Measurements from ENCODE around the gene PLD6. TPM values are rescaled to one million over a fixed set of nuclear protein-coding genes. Genes with fewer than 3 reads are reported as not detected.
"Not testable (repeated sequence)": the region's sequence is repeated elsewhere in the genome, so short reads cannot be mapped to it uniquely, and the experiment has no call there.

The PLD6 gene
- total RNA-seq, 2 donors from 2014 or later: 2.9 to 4.4 TPM

DNA sequence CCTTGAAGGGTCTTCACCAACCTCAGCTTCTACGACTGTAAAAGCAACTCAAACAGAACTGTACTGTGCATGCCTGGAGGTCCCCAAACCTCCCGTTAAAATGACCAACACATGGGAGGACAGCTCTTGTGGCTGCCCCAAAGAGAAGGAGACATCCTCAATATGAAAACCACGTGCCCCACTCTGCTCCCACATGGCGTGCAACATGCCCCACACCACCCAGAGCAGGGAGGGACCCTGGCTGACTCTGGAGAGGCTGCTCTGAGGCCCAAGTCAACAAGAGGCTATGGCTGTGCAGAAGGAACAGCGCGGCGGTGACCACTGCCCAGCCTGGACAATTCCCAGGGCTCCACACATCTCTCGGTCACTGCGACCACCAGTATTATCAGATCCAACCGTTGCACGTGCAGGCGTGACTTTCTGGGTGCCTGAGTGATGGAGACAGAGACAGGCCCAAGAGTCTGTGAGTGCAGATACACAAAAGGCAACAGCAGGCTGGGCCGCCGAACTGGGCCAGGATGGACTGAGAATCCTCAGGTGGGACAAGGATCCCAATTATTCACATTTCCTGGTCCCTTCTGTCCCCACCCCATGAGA lies 1.4 kb downstream of the PLD6 start:
- no peak for DNase-seq (ENCODE audit: low spot score)
- intact Hi-C loops (cut with DNase I): loop anchor here (5.0 to 10.0 kb wide), 2 partner anchors 33 to 200 kb away; partner anchors contain the start of gene FLCN (in 1 of the 2)

DNA sequence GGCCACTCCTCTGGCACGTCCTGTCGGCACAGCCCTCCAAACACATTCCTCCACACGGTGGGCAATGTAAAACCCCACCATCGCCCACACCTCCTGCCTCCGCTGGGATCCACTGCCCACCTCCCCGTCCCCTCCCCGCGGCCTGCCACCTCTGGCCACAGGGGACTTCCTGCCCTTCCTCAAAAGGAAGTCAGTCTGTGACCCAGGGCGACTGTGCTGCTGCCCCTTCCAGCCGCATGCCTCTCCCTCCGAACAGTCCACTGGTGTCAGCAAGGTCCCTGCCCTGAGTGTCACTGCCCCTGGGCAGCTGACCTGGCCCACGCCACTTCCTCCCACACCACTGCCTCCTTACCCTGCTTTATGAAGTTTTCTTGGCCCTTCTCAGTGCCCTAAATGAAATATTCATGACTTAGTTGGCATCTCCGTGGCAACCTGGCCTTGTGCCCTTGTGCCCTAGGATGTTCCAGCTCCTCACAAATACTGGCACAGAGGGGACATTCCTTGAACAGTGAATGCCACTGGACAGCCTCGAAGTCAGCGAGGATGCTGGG lies 2.0 kb downstream of the PLD6 start:
- intact Hi-C loops (cut with DNase I): loop anchor here (5.0 to 10.0 kb wide), 2 partner anchors 33 to 199 kb away; partner anchors contain the start of gene FLCN (in 1 of the 2)
- no peak for DNase-seq (ENCODE audit: low spot score)

DNA sequence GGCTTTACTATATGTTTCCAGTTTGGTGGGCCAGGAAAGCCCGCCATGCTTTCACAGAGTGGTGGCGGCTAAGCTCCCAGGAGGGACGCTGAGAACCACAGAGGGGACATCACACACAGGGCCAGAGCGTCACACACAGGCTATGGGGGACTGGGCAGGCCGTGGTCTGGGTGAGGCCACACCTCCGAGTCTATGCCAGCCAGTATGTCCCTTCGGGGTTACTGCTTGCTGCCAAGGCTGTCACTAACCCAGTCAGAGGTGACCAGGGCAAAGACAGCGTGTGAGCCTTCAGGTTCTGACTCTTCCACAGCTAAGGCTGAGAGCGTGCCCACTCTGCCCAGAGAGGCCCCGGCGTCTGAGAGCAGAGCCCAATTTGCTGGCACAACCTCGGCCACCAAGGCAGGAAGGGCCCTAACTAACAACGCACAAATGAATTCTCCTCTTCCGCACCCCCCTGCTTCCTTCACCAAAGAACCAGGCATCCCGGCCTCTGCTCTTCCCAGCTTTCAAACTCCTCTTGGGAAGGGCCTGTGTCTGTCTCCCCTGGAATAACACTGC lies 2.9 kb downstream of the PLD6 start:
- intact Hi-C loops (cut with DNase I): loop anchor here (5.0 to 10.0 kb wide), 2 partner anchors 34 to 198 kb away; partner anchors contain the start of gene FLCN (in 1 of the 2)

DNA sequence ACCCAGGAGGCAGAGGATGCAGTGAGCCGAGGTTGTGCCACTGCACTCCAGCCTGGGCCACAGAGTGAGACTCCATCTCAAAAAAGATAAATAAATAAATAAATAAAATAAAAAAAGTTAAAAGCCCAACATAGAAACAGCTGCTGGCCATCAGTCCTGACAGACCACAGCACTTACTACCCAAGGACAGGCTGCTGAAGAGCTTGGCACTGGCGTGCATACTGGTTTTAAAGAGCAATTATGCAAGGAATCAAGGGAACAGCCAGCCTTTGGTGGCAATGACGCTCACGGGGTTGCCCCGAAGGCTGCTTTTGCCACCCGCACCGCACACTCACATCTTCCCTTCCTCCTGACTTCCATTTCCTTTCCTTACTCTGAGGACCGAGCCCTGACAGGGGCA lies 4.2 kb downstream of the PLD6 start:
- DNase-seq (ENCODE audit: low spot score): no peak
- intact Hi-C loops (cut with DNase I): loop anchor here (5.0 to 10.0 kb wide), 2 partner anchors 35 to 197 kb away; partner anchors contain the start of gene FLCN (in 1 of the 2)

More for the DNA sequence above, 2.9 kb downstream of the PLD6 start:
- DNase-seq (ENCODE audit: low spot score): no peak

DNA sequence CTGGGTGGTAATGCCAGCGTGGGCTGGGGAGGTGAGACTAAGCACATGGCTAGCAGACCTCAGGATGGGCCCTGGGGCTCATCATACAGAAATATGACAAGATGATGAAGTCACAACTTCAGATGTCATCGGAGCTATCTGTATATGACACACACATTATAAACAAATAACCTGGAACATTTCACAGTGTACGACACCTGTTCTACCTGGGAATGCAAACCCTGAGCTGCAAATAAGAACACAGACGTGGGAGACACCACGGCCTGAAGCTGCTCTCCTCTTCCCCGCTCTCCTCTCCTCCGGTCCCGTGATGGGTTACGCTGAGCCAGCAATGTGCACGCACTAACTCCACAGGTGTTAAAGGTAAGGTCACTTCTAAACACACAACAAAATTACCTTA lies 4.9 kb downstream of the PLD6 start:
- intact Hi-C loops (cut with DNase I): loop anchor here (5.0 to 10.0 kb wide), 2 partner anchors 36 to 196 kb away; partner anchors contain the start of gene FLCN (in 1 of the 2)
- no peak for DNase-seq (ENCODE audit: low spot score)

DNA sequence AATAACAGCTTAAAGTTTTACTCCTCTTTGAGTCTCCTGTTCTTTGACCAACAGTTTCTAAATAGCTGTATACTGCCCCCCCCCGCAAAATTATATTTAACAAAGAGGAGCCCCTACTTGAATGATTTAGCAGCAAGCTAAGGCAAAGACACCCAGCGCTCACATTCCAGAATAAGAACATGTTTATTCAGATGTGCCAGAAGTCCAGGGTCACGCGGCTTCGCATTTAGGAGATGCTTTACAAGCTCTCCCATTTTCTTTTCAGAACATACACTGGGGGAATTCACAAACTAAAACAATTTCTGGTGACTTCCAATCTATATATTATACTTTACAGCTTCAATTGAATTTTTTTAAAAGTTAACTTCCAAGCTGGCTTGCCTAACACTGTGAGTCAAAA lies 5.3 kb downstream of the PLD6 start:
- DNase-seq (ENCODE audit: low spot score): no peak
- intact Hi-C loops (cut with DNase I): loop anchor here (5.0 to 10.0 kb wide), 2 partner anchors 36 to 196 kb away; partner anchors contain the start of gene FLCN (in 1 of the 2)

DNA sequence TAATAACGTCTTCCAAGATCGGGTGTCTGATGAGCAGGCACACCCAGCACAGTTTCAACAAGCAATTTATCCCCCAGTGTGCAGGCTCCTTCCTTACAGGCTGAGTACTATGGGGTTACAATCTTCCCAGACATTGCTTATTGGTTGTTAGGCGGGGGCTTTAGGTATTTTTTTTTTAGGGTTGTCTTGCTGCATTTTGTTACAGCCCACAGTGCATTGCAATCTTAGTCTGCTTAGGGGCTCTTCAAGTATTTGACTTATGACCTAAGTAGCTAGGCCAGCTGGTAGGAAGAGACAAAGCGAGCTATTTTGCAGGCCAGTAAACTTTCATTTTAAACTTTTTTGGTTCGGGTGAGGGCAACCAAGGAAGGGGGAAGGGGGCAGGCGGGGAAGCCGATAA lies 5.8 kb downstream of the PLD6 start:
- intact Hi-C loops (cut with DNase I): loop anchor here (5.0 to 10.0 kb wide), 2 partner anchors 37 to 196 kb away; partner anchors contain the start of gene FLCN (in 1 of the 2)
- DNase-seq (ENCODE audit: low spot score): no peak

DNA sequence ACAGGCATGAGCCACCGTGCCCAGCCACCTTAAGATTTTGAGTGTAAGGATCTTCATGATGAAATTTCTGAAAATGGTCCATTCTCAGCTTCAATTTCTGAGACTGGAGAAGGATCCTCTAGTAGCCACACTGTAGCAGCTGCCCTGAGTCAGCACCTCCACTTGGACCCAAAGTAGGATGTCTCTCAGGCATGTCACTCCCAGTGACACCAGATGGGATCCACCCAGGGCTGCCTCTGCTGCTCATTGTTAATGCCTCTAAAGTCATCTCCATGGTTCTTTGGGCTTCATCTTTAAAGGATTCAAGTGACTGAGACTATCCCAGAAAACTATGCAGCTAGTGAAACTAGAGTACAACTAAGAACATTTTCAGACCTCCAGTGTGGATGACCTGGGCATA lies 7.9 kb downstream of the PLD6 start:
- DNase-seq (ENCODE audit: low spot score): no peak
- intact Hi-C loops (cut with DNase I): no loop called here

DNA sequence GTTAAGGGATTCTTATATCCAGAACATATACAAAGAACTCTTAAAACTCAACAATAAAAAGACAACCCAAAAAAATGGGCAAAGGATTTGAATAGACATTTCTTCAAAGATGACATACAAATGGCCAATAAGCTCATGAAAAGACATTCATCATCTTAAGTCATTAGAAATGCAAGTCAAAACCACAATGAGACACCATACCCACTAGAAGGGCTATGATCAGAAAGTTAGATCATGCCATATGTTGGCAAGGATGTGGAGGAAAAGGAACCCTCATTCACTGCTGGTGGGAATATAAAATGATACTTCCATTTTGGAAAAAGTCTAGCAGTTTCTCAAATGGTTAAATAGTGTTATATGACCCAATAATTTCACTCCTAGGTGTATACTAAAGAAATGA lies 9.4 kb downstream of the PLD6 start:
- no peak for DNase-seq (ENCODE audit: low spot score)
- intact Hi-C loops (cut with DNase I): no loop called here

DNA sequence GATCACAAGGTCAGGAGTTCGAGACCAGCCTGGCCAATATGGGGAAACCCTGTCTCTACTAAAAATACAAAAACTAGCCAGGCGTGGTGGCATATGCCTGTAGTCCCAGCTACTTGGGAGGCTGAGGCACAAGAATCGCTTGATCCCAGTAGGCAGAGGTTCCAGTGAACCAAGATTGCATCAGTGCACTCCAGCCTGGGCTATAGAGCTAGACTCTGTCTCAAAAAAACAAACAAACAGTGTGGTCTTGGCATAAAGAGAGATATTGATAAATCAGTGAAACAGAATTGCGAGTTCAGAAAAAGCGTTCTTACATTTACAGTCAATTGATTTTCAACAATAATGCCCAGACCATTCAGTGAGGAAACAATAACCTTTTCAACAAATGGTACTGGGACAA lies 10.7 kb downstream of the PLD6 start:
- intact Hi-C loops (cut with DNase I); DNase-seq (ENCODE audit: low spot score): not testable (repeated sequence)

DNA sequence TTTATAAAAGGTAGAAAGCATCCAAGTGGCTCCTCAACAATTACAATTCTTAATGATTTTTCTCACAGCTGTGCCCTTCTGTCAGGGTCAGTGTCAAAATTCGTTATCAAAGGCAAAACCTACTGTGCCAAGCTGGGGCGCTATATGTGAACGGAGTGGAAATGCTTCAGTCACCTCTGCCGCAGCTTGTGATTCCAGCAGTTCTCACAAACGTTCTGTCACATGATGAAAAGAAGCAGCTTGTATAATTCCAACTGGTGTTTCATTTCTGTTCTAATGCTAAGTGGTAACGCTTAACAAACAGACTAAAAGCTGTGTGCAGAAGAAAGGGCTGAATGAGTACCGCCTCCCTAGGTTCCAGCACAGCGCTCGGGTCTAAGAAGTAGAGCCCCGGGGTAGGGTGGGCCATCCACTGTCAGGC lies 14.2 kb downstream of the PLD6 start:
- intact Hi-C loops (cut with DNase I): no loop called here
- no peak for DNase-seq (ENCODE audit: low spot score)

DNA sequence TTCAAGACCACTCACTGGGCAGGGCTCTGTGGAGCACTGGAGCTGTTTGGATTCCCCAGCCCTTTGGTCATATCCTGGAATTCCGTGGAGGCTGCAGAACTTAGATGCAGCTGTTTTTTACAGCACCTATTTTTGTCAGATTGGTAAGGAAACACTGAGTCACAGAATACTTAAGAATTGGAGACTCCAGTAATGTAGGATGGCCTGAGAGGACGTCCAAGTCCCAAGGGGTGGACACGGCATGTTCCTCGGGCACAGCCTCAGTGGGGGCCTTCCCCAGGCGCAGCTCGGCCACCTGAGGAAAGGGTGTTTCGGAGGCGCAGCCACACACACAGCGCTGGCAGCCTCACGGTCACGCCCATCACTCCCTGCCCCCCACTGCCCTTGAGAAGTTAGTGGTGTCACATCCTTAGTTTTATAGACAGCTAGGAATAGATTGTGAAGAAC lies 14.8 kb downstream of the PLD6 start:
- intact Hi-C loops (cut with DNase I): no loop called here
- DNase-seq (ENCODE audit: low spot score): no peak

DNA sequence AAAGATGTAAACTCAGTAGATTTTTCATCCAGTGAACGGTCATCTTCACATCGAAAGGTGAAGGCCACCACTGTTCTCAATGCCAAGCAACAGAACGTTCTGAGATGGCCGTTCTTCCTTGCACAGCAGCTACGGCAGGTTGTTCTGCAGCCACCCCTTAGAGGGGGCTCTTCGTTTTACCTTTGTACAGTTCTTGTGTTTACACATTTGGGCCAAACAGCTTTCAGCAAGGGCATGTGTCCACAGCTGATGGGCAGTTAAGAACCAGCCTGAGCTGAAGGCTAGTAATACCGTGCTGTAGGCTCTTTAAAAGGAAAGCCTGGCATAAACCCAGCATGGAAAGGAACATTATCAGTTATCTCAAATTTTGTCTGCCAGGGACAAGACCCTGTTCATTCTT lies 15.9 kb downstream of the PLD6 start:
- intact Hi-C loops (cut with DNase I): no loop called here
- no peak for DNase-seq (ENCODE audit: low spot score)

DNA sequence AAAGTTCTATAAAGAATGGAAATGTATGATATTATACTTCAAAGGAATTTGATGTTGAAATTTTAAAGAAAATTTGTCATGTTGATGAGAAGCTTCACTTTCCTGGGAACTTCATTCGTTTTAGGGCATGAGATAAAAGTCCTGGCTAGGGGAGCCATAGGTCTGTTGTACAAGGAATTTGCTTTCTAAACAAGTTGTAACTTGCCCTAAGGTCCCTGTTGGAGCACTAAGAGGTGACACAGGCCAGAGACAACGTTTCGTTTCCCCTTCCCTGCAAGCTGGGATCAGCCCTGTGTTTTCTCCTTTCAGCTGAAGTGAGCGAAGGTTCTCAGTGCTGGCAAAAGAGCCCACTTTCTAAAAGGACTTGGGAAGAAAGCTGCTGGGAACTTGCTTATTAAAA lies 16.6 kb downstream of the PLD6 start:
- intact Hi-C loops (cut with DNase I): no loop called here
- DNase-seq (ENCODE audit: low spot score): no peak

DNA sequence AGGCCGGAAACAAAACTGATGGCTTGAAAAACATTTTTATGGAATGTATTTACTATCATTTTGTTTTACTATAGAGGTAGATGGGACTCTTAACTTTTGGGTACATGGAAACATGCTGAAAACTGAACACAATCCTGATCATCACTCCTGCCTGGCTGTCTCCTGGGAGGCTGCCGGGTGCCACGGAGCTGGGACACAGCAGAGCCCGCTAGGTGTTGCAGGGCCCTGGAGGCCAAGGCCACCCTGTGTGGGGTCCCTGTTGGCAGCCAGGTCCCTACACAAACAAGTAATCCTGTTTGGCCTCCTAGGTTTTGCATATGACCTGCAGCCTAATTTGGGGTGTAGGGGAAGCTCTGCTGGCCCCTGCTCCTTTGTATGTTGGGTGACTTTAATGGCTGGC lies 17.5 kb downstream of the PLD6 start:
- intact Hi-C loops (cut with DNase I): no loop called here
- no peak for DNase-seq (ENCODE audit: low spot score)

DNA sequence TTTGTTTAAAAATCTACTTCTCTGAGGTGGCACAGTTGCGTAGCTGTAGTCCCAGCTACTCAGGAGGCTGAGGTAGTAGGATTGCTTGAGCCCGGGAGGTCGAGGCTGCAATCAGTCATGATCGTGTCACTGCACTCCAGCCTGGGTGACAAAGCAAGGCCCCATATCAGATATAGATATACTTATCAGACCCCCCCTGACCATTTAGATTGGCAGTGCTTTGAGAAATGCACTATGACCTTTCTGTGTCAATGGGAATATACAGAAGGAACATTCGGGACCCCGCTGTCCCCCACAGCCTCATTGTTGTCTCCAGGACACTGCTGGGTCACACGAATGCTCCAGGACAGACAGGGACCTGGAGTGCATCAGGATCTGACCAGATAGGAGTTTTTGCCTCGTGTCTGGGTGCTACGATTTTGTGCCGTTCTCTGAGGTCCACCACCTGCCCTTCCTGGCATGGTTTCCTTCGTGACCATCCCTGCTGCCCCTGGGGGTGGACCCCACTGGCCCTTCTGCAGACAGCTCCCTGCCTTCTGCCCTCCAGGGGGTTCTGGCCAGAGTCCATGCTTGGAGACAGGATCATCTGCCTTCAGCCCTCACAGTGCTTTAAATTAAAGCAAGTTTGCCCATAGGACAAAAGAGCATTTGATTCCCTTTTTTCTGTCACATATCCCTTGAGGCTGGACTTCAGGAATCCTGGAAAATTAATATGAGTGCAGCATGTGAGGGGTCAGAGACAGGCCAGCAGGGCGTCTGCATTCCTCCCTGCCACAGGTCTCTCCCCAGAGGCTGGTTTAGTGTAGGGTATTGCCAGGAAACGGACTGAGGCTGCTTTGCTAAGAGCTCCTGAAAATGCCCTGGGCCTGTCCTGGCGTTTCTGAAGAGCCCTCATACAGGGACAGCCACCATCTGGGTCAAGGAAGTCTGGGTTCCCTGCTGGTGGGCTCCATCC lies 19.3 kb downstream of the PLD6 start:
- DNase-seq (ENCODE audit: low spot score): no peak
- intact Hi-C loops (cut with DNase I): no loop called here

DNA sequence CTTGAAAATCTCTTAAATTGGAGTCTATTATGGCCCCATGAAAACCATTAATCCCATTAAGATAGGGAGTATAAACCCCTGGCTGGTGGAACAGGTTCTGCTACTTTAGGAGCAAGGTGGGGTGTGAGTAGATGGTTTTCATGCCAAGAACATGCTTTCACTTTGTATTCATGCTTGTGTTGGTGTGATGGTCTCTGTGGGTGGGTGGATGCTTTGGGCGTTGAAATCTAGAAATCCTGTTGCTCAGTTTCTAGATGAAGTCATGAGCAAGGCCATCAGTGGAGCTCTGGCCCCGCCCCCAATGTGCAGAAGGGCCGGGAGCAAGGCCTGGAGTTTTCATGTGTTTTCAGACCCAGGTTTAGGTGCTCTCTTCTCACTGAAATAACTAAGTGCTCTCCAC lies 20.1 kb downstream of the PLD6 start:
- DNase-seq (ENCODE audit: low spot score): no peak
- intact Hi-C loops (cut with DNase I): no loop called here

DNA sequence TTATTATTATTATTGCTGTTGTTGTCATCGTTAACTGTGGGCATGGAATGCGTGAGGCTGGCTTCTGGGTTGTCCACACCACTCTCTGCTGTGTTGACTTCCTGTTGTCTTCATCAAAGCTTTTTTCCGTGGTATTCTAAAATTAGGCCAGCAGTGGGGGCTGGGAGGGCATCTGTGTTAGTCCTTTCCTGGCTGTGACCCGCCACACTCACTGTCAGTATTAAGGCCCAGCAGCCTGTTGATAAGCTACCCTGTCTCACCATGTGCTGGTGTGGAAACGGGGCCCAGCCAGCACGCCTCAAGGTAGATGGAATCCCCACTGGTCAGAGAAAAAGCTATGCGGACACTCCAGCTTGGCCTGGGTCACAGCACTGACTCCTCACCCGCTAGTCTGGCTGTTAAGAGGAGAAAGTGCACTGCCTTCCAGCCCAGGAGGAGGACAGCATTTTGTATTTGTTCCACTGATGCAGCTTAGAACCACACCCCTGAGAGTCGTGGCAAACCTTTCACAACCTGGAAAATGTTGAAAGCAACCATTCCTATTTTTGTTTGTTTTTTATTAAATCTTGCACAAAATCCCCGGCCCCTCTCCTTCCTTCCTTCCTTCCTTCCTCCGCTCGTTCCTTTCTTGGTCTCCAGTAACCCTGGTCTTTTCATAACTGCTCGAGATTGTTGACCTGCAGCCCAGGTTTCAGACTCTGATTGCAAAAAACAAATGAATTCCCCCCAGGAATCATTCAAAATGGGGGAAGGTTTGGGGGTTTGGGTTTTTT lies 21.0 kb downstream of the PLD6 start:
- DNase-seq (ENCODE audit: low spot score); intact Hi-C loops (cut with DNase I): not testable (repeated sequence)

DNA sequence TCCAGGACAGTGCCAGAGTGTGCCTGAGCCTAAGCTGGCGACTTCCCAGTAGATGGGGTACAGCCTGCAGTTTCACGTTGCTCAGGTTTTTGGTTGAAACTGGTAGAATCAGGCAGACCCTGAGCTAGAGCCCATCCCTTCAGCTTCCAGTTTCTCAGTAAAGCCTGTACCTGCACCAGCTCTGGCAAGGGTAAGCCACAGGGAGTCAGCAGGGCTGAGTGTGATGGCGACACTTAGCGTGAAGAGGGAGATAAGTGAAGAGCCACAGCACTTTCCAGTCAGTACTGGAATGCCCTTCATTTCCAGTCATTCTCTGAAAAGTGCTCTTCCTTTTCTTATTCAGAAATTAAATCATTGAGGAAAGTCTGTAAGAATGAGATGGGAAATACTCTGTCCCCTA lies 22.4 kb downstream of the PLD6 start:
- DNase-seq (ENCODE audit: low spot score): no peak
- intact Hi-C loops (cut with DNase I): no loop called here

Data from posterior vena cava (tissue), 2 donors.